Fibroblast of skin of abdomen (primary cell): ENCODE data around the gene CXXC5. TPM values are rescaled to one million over a fixed set of nuclear protein-coding genes. Genes with fewer than 3 reads are reported as not detected.
"Not testable (repeated sequence)": the region's sequence is repeated elsewhere in the genome, so short reads cannot be mapped to it uniquely, and the experiment has no call there.

Experiments
- DNase-seq: peaks from one replicate; pipeline ENCODE4 v3.0.0-alpha.2; 2013
- polyA plus RNA-seq, 2 experiments: library from polyadenylated mRNA; unstranded; fragments of 120-200 nt; gene quantifications; one replicate each; pipeline ENCODE4 v1.2.1, GENCODE V29; 2013; ENCODE audit not compliant: insufficient read length in 2 of 2

CXXC5 gene
- polyA plus RNA-seq (2013, experiment 1 of 2; ENCODE audit: insufficient read length): 83.9 TPM
- polyA plus RNA-seq (2013, experiment 2 of 2; ENCODE audit: insufficient read length): 83.6 TPM

GRCh38 chr5:139648205-139649081 is at the start of gene CXXC5:
Gene CXXC5 (plus strand): TSS chr5:139648349. CDS start chr5:139680524, 32,175 bp downstream.
- DNase-seq: peak; percentile 87

GRCh38 chr5:139598601-139598965 is 49.6 kb upstream of the CXXC5 start:
- not testable (repeated sequence) for DNase-seq

- peak; percentile 53 for DNase-seq
These were observed 47.7 kb upstream of the CXXC5 start for GRCh38 chr5:139600336-139600949.

- DNase-seq: no peak
These were observed 46.7 kb upstream of the CXXC5 start for GRCh38 chr5:139601429-139601828.

- not testable (repeated sequence) for DNase-seq
These were observed 46.2 kb upstream of the CXXC5 start for GRCh38 chr5:139601948-139602347.

GRCh38 chr5:139605887-139606286 is 42.3 kb upstream of the CXXC5 start:
- no peak for DNase-seq

GRCh38 chr5:139611703-139612584 is 36.2 kb upstream of the CXXC5 start:
- peak; percentile 19 for DNase-seq

GRCh38 chr5:139619861-139620260 is 28.3 kb upstream of the CXXC5 start:
- no peak for DNase-seq

- not testable (repeated sequence) for DNase-seq
These were observed 22.8 kb upstream of the CXXC5 start for GRCh38 chr5:139625398-139625797.

GRCh38 chr5:139630855-139631254 is 17.3 kb upstream of the CXXC5 start:
- no peak for DNase-seq

GRCh38 chr5:139631520-139632165 is 16.5 kb upstream of the CXXC5 start:
- DNase-seq: no peak

- DNase-seq: peak; percentile 67
These were observed 14.7 kb upstream of the CXXC5 start for GRCh38 chr5:139633295-139634027.

GRCh38 chr5:139634028-139634325 is 14.2 kb upstream of the CXXC5 start:
- DNase-seq: no peak

- no peak for DNase-seq
These were observed 13.6 kb upstream of the CXXC5 start for GRCh38 chr5:139634541-139634940.

GRCh38 chr5:139635191-139635590 is 13.0 kb upstream of the CXXC5 start:
- no peak for DNase-seq

GRCh38 chr5:139635606-139636206 is 12.4 kb upstream of the CXXC5 start:
- peak; percentile 93 for DNase-seq

- DNase-seq: no peak
These were observed 11.8 kb upstream of the CXXC5 start for GRCh38 chr5:139636207-139636792.

GRCh38 chr5:139636975-139637408 is 11.2 kb upstream of the CXXC5 start:
- DNase-seq: no peak

GRCh38 chr5:139637438-139638089 is 10.6 kb upstream of the CXXC5 start:
- DNase-seq: peak; percentile 84

GRCh38 chr5:139638090-139638735 is 9.9 kb upstream of the CXXC5 start:
- peak; percentile 61 for DNase-seq
